Mesenchymal stem cell (in vitro differentiated cells and primary cell): ENCODE data around the gene PLA2G2C.
"Not testable (repeated sequence)": the region's sequence is repeated elsewhere in the genome, so short reads cannot be mapped to it uniquely, and the experiment has no call there.

Source experiments
- DNase-seq: peaks from one replicate; pipeline ENCODE4 v3.0.0-alpha.2; 2013
- H2AFZ ChIP-seq: one replicate; pipeline ENCODE4 v1.6.1; 2013; ENCODE audit warnings: low read depth, mild to moderate bottlenecking, control low read depth, inconsistent platforms, low read length, moderate library complexity
- H2AK5ac ChIP-seq: 2 replicates; pipeline ENCODE4 v1.6.1; 2013; ENCODE audit warnings: low read length, moderate library complexity, mild to moderate bottlenecking, inconsistent platforms; ENCODE audit not compliant: severe bottlenecking
- H2BK120ac ChIP-seq: one replicate; pipeline ENCODE4 v1.6.1; 2013; ENCODE audit warnings: low read depth, mild to moderate bottlenecking, inconsistent platforms, low read length, moderate library complexity
- H2BK12ac ChIP-seq, 2 experiments: one replicate each; pipeline ENCODE4 v1.6.1; 2013; ENCODE audit warnings: inconsistent platforms in 2 of 2, low read length in 2 of 2, mild to moderate bottlenecking in 2 of 2, moderate library complexity in 2 of 2, control low read depth in 1 of 2
- H2BK15ac ChIP-seq: one replicate; pipeline ENCODE4 v1.6.1; 2013; ENCODE audit warnings: mild to moderate bottlenecking, low read depth, inconsistent platforms; ENCODE audit not compliant: poor library complexity, severe bottlenecking
- H2BK5ac ChIP-seq: 2 replicates; pipeline ENCODE4 v1.6.1; 2013; ENCODE audit warnings: low read depth, mild to moderate bottlenecking, low read length, control low read depth, inconsistent platforms; ENCODE audit not compliant: poor library complexity, severe bottlenecking
- H3K14ac ChIP-seq, 2 experiments: one replicate each; pipeline ENCODE4 v1.6.1; 2013; ENCODE audit warnings: inconsistent platforms in 2 of 2, low read length in 2 of 2, control low read depth in 1 of 2, mild to moderate bottlenecking in 1 of 2, moderate library complexity in 1 of 2
- H3K18ac ChIP-seq, 2 experiments: one replicate each; pipeline ENCODE4 v1.6.1; 2013; ENCODE audit warnings: inconsistent platforms in 2 of 2, low read length in 2 of 2, control low read depth in 1 of 2, low read depth in 1 of 2, mild to moderate bottlenecking in 1 of 2
- H3K23ac ChIP-seq, 2 experiments: one replicate each; pipeline ENCODE4 v1.6.1; 2013; ENCODE audit warnings: inconsistent platforms in 2 of 2, low read length in 2 of 2, mild to moderate bottlenecking in 2 of 2, moderate library complexity in 2 of 2, control low read depth in 1 of 2
- H3K27ac ChIP-seq: 2 replicates; pipeline ENCODE4 v1.5.1; 2013; ENCODE audit warnings: mild to moderate bottlenecking, moderate library complexity, low read length, control low read depth, inconsistent platforms; ENCODE audit not compliant: poor library complexity, severe bottlenecking
- H3K27me3 ChIP-seq, 2 experiments: 2 replicates each; pipeline versions ENCODE4 v1.6.1 to v1.7.0; 2013; ENCODE audit warnings: low read length in 2 of 2, mild to moderate bottlenecking in 2 of 2, moderate library complexity in 2 of 2, control low read depth in 1 of 2, inconsistent platforms in 1 of 2; ENCODE audit not compliant: control insufficient read depth in 1 of 2, insufficient read depth in 1 of 2
- H3K36me3 ChIP-seq, 2 experiments: 2 replicates each; pipeline versions ENCODE4 v1.6.1 to v1.7.0; 2013; ENCODE audit warnings: low read length in 2 of 2, control low read depth in 1 of 2, inconsistent platforms in 1 of 2, low read depth in 1 of 2, mild to moderate bottlenecking in 1 of 2; ENCODE audit not compliant: insufficient read depth in 2 of 2, control insufficient read depth in 1 of 2
- H3K4ac ChIP-seq, 2 experiments: one replicate each; pipeline ENCODE4 v1.6.1; 2013; ENCODE audit warnings: inconsistent platforms in 2 of 2, low read length in 2 of 2, mild to moderate bottlenecking in 2 of 2, moderate library complexity in 2 of 2, control low read depth in 1 of 2, low read depth in 1 of 2
- H3K4me1 ChIP-seq: 2 replicates; pipeline ENCODE4 v1.6.1; 2013; ENCODE audit warnings: low read depth, low read length, control low read depth; ENCODE audit not compliant: control insufficient read depth, insufficient read depth
- H3K4me2 ChIP-seq: 2 replicates; pipeline ENCODE4 v1.6.1; 2013; ENCODE audit warnings: low read length, mild to moderate bottlenecking, inconsistent platforms; ENCODE audit not compliant: poor library complexity, severe bottlenecking
- H3K4me3 ChIP-seq, 2 experiments: 2 replicates each; pipeline versions ENCODE4 v1.5.1 to v1.7.0; 2013; ENCODE audit warnings: low read length in 2 of 2, mild to moderate bottlenecking in 2 of 2, control low read depth in 1 of 2, low read depth in 1 of 2; ENCODE audit not compliant: insufficient read depth in 1 of 2
- H3K79me1 ChIP-seq: replicated peaks from 2 replicates; pipeline ENCODE4 v1.6.1; 2013; ENCODE audit warnings: mild to moderate bottlenecking, control low read depth, low read length, inconsistent platforms; ENCODE audit not compliant: poor library complexity, severe bottlenecking
- H3K9ac ChIP-seq: 2 replicates; pipeline ENCODE4 v1.7.0; 2013; ENCODE audit warnings: mild to moderate bottlenecking, low read length, moderate library complexity
- H3K9me3 ChIP-seq: 2 replicates; pipeline ENCODE4 v1.7.0; 2013; ENCODE audit warnings: mild to moderate bottlenecking, low read length; ENCODE audit not compliant: control insufficient read depth
- H4K8ac ChIP-seq: one replicate; pipeline ENCODE4 v1.6.1; 2013; ENCODE audit warnings: inconsistent platforms, mild to moderate bottlenecking, low read length, moderate library complexity
- H4K91ac ChIP-seq: one replicate; pipeline ENCODE4 v1.6.1; 2013; ENCODE audit warnings: mild to moderate bottlenecking, low read length, inconsistent platforms
- WGBS: methylation state at CpG from one replicate; pipeline ENCODE4 v1.1.7; 2013; ENCODE audit warnings: mixed read lengths; 5-methylcytosine and 5-hydroxymethylcytosine counted together

PLA2G2C gene

DNA sequence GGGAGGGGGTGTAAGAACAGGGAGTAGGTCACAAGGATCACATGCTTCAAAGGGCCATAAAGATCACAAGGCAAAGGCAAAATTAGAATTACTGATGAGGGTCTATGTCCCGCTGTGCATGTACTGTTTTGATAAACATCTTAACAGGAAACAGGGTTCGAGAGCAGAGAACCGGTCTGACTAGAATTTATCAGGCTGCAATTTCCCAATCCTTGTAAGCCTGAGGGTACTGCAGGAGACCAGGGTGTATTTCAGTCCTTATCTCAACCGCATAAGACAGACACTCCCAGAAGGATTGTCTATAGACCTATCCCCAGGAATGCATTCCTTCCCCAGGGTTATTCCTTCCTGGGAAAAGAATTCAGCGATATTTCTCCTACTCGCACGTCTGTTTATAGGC, 46.2 kb upstream of the PLA2G2C start:
- H3K4me3 ChIP-seq, H3K9me3 ChIP-seq, H3K9ac ChIP-seq, H3K14ac ChIP-seq, H4K91ac ChIP-seq, H3K36me3 ChIP-seq, H2BK120ac ChIP-seq, H3K4me1 ChIP-seq, H3K4ac ChIP-seq, H3K23ac ChIP-seq, H2AK5ac ChIP-seq, H3K18ac ChIP-seq, H3K4me2 ChIP-seq, DNase-seq, H2BK5ac ChIP-seq, H2BK15ac ChIP-seq, H4K8ac ChIP-seq, H2AFZ ChIP-seq, H3K79me1 ChIP-seq, H2BK12ac ChIP-seq, H3K27ac ChIP-seq: not testable (repeated sequence)
- 32% methylated on average over 7 of the region's 7 CpGs for WGBS
- peaks cover 46 to 77% of the 10 kb centered on the region in 2 experiments for H3K27me3 ChIP-seq

DNA sequence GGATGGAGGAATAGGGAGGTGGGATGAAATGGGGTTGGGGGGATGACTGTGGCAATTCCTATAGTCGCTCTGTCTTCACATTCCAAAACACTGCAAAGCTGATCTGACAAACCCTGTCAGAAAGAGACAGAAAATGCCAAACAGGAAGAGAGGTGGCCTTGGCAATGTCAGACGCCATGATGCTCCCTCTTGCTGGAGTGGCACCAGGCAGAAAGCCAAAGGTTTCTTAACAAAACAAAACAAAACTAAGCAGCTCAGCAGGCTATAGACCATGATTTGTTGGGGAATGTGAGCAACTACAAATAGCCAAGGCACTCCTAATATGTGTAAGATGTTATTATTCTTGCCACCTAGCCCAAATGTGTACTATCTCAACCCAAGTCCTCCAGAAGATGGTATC, 42.9 kb upstream of the PLA2G2C start:
- H3K27ac ChIP-seq, result no peak overlapping the region
- no peak overlapping the region for H3K14ac ChIP-seq
- H2BK120ac ChIP-seq, result no peak overlapping the region
- no peaks in the 10 kb centered on the region for H3K79me1 ChIP-seq
- H3K4me2 ChIP-seq, result no peak overlapping the region
- H3K4ac ChIP-seq, result no peak overlapping the region
- no peak overlapping the region for H2AFZ ChIP-seq
- H3K18ac ChIP-seq, result no peak overlapping the region
- H2AK5ac ChIP-seq, result no peak overlapping the region
- no peak overlapping the region for H3K23ac ChIP-seq
- no peak overlapping the region for H3K9ac ChIP-seq
- H3K4me1 ChIP-seq, result no peaks in the 10 kb centered on the region
- no peak overlapping the region for H2BK12ac ChIP-seq
- peaks cover 52 to 81% of the 10 kb centered on the region in 2 experiments for H3K27me3 ChIP-seq
- H2BK15ac ChIP-seq, result no peak overlapping the region
- H3K36me3 ChIP-seq, result no peaks in the 10 kb centered on the region
- no peak for DNase-seq
- no peak overlapping the region for H2BK5ac ChIP-seq
- H4K8ac ChIP-seq, result no peak overlapping the region
- 100% methylated on average over 1 of the region's 2 CpGs for WGBS
- no peaks in the 10 kb centered on the region for H3K9me3 ChIP-seq
- H3K4me3 ChIP-seq, result no peak overlapping the region
- H4K91ac ChIP-seq, result no peak overlapping the region

DNA sequence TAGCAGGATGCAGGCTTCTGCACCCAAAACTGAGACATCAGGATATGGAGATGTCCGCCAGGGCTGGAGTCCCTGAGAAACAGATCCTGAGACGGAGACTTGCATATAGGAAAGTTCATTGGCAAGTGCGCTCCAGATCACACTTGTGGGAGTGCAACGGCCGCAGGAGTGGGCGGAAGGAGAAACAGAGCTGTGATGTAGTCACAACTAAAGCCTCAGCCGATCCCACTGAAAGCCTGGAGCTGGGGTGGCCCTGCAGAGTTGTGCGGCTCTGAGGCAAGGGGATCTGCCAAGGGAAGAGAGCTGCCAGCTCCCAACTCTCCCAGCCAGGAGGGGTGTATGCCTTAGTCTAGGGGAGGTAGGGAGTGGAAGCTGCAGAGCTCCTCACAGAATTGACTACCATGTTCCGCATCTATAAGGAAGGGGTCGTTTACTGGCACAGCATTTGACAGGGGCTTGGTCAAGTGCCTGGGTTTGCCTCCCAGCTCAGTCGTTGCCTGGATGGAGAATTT, 42.1 kb upstream of the PLA2G2C start:
- no peaks in the 10 kb centered on the region for H3K9me3 ChIP-seq
- no peak overlapping the region for H3K4ac ChIP-seq
- no peak for DNase-seq
- H2AFZ ChIP-seq, result no peak overlapping the region
- H3K4me1 ChIP-seq, result no peaks in the 10 kb centered on the region
- no peak overlapping the region for H2BK15ac ChIP-seq
- WGBS, result 96% methylated on average over 10 of the region's 11 CpGs
- no peak overlapping the region for H4K8ac ChIP-seq
- H2BK120ac ChIP-seq, result no peak overlapping the region
- peaks cover 54 to 80% of the 10 kb centered on the region in 2 experiments for H3K27me3 ChIP-seq
- H2BK5ac ChIP-seq, result no peak overlapping the region
- no peak overlapping the region for H3K9ac ChIP-seq
- H3K36me3 ChIP-seq, result no peaks in the 10 kb centered on the region
- no peak overlapping the region for H3K23ac ChIP-seq
- H3K18ac ChIP-seq, result no peak overlapping the region
- no peak overlapping the region for H3K4me2 ChIP-seq
- no peak overlapping the region for H3K4me3 ChIP-seq
- no peak overlapping the region for H3K27ac ChIP-seq
- H3K14ac ChIP-seq, result no peak overlapping the region
- no peak overlapping the region for H2BK12ac ChIP-seq
- no peak overlapping the region for H2AK5ac ChIP-seq
- no peaks in the 10 kb centered on the region for H3K79me1 ChIP-seq
- H4K91ac ChIP-seq, result no peak overlapping the region

DNA sequence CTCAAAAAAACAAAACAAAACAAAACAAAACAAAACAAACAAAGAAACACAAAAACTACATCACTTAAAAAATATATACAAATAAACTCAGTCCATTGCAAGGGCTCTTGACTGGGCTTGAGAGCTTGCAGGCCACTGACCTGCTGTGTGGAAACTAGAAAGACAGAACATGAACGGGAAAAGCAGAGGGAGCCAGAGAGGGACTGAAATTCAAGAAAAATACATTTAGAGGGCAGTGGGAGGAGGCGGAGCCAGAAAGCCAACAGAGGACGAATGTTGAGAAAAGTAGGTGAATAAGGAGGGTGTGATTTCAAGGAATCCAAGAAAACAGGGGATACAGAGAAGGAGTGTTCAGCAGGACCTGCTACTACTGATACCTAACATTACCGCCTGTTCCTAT, 41.4 kb upstream of the PLA2G2C start:
- Histone ChIP-seq H3K18ac (no peak overlapping the region), H3K4me2 (no peak overlapping the region), H3K27ac (no peak overlapping the region), H2BK15ac (no peak overlapping the region), H4K8ac (no peak overlapping the region), H3K14ac (no peak overlapping the region), H2BK120ac (no peak overlapping the region), H2BK5ac (no peak overlapping the region), H3K79me1 (no peaks in the 10 kb centered on the region), H3K4ac (no peak overlapping the region), H3K9ac (no peak overlapping the region), H3K4me3 (no peak overlapping the region), H3K9me3 (no peaks in the 10 kb centered on the region), H2AK5ac (no peak overlapping the region), H3K23ac (no peak overlapping the region), H3K4me1 (no peaks in the 10 kb centered on the region), H3K36me3 (no peaks in the 10 kb centered on the region), H2BK12ac (no peak overlapping the region), H3K27me3 (peaks cover 60 to 80% of the 10 kb centered on the region in 2 experiments), H4K91ac (no peak overlapping the region), H2AFZ (no peak overlapping the region)
- DNase-seq, result no peak
- WGBS, result 52% methylated on average over 3 of the region's 4 CpGs
